NCI-H187 treated with DMSO at 0.1 percent for 48 hours (cell line): Measurements from ENCODE around the gene TSGA10IP.

ENCODE experiments used
- DNase-seq: peaks from one replicate; lab custom pipeline; 2025; lab: John Stamatoyannopoulos, UW

The TSGA10IP gene

GRCh38 chr11:66008095-66008467 lies 62.8 kb downstream of the TSGA10IP start:
- no peak for DNase-seq

- DNase-seq = no peak
These were observed 63.3 kb downstream of the TSGA10IP start for GRCh38 chr11:66008468-66009101.
